Naive thymus-derived CD4-positive, alpha-beta T cell (primary cell): ENCODE results near the gene VPS41. TPM values are rescaled to one million over a fixed set of nuclear protein-coding genes. Genes with fewer than 3 reads are reported as not detected.

Experiments used
- ATAC-seq: fragments of 150-1000 bp; cut with Tn5 transposase; 2 replicates; pipeline ENCODE4 v1.10.0; 2021; ENCODE audit warnings: mild to moderate bottlenecking, moderate library complexity
- CTCF ChIA-PET: fragments of 350-600 bp; sonication (Branson Sonifier 250); formaldehyde crosslinking; loops from one replicate; lab custom pipeline; 2021; ENCODE audit warnings: antibody characterized with exemption; lab: Charles Lee
- POLR2A ChIA-PET: fragments of 350-600 bp; sonication (Branson Sonifier 250); formaldehyde crosslinking; loops from one replicate; lab custom pipeline; 2021; ENCODE audit warnings: antibody characterized with exemption, inconsistent platforms; lab: Charles Lee
- DNase-seq, 9 donors: peaks; one replicate each; pipeline versions ENCODE4 v3.0.0 to v3.0.0-alpha.2; 2020 to 2022; ENCODE audit warnings: mixed read lengths in 1 of 9
- H3K27ac ChIP-seq: one replicate; pipeline ENCODE4 v1.7.0; 2013; ENCODE audit warnings: mild to moderate bottlenecking, low read depth, low read length, moderate library complexity
- H3K27me3 ChIP-seq, 2 donors: one replicate each; pipeline ENCODE4 v1.7.0; 2013; ENCODE audit warnings: low read length in 2 of 2, mild to moderate bottlenecking in 2 of 2, moderate library complexity in 2 of 2; ENCODE audit not compliant: control insufficient read depth in 2 of 2, insufficient read depth in 2 of 2
- H3K36me3 ChIP-seq, 3 experiments: 1 replicate in 2 of 3; 2 replicates in 1 of 3; pipeline ENCODE4 v1.7.0; 2013; ENCODE audit warnings: low read length in 3 of 3, mild to moderate bottlenecking in 3 of 3, moderate library complexity in 1 of 3; ENCODE audit not compliant: insufficient read depth in 3 of 3, control insufficient read depth in 2 of 3
- H3K4me1 ChIP-seq, 2 donors: one replicate each; pipeline ENCODE4 v1.7.0; 2013; ENCODE audit warnings: low read length in 2 of 2, mild to moderate bottlenecking in 2 of 2, moderate library complexity in 1 of 2; ENCODE audit not compliant: control insufficient read depth in 2 of 2, insufficient read depth in 2 of 2
- H3K4me3 ChIP-seq: 2 replicates; pipeline ENCODE4 v1.7.0; 2013; ENCODE audit warnings: mild to moderate bottlenecking, low read length
- H3K9me3 ChIP-seq, 3 experiments: 1 replicate in 2 of 3; 2 replicates in 1 of 3; pipeline ENCODE4 v1.7.0; 2013; ENCODE audit warnings: low read length in 3 of 3; ENCODE audit not compliant: control insufficient read depth in 2 of 3
- H3K27ac Mint-ChIP-seq, 9 donors: one replicate each; pipeline ENCODE4 v1.8.0; 2020 to 2022; ENCODE audit warnings: mixed read lengths in 9 of 9, mild to moderate bottlenecking in 8 of 9, moderate library complexity in 5 of 9, inconsistent platforms in 2 of 9
- H3K27me3 Mint-ChIP-seq, 5 donors: one replicate each; pipeline ENCODE4 v1.8.0; 2021 to 2022; ENCODE audit warnings: mixed read lengths in 5 of 5, mild to moderate bottlenecking in 1 of 5
- H3K36me3 Mint-ChIP-seq, 5 donors: one replicate each; pipeline ENCODE4 v1.8.0; 2020 to 2022; ENCODE audit warnings: mixed read lengths in 5 of 5, mild to moderate bottlenecking in 3 of 5, inconsistent platforms in 1 of 5
- H3K4me1 Mint-ChIP-seq, 7 donors: one replicate each; pipeline ENCODE4 v1.8.0; 2020 to 2022; ENCODE audit warnings: mixed read lengths in 7 of 7, mild to moderate bottlenecking in 3 of 7, inconsistent platforms in 1 of 7
- H3K4me3 Mint-ChIP-seq, 10 donors: one replicate each; pipeline ENCODE4 v1.8.0; 2020 to 2022; ENCODE audit warnings: mild to moderate bottlenecking in 10 of 10, mixed read lengths in 10 of 10, moderate library complexity in 6 of 10, inconsistent platforms in 2 of 10
- H3K9me3 Mint-ChIP-seq, 11 donors: one replicate each; pipeline ENCODE4 v1.8.0; 2020 to 2022; ENCODE audit warnings: mixed read lengths in 11 of 11, mild to moderate bottlenecking in 4 of 11, inconsistent platforms in 1 of 11, moderate library complexity in 1 of 11
- intact Hi-C, 2 donors: fragments of 100-400 bp; cut with micrococcal nuclease; formaldehyde crosslinking; loops; one replicate each; pipeline ENCODE4 v1.15.1; 2023
- polyA plus RNA-seq, 2 donors: library from polyadenylated mRNA; unstranded; fragments of 300-500 nt; fragmentation: Illumina TruSeq; gene quantifications; one replicate each; pipeline ENCODE4 v1.2.3, GENCODE V29; 2021
- total RNA-seq, 6 experiments: library from RNA in 5 of 6; stranded (reverse) in 5 of 6; gene quantifications; 1 replicate in 5 of 6; 2 replicates in 1 of 6; pipeline ENCODE4 v1.2.3 and lab custom pipeline; 2021 to 2026

The VPS41 gene
- total and polyA plus RNA-seq, 7 experiments from 2014 or later, result 33.1 to 65.0 (median 59.8) TPM

DNA sequence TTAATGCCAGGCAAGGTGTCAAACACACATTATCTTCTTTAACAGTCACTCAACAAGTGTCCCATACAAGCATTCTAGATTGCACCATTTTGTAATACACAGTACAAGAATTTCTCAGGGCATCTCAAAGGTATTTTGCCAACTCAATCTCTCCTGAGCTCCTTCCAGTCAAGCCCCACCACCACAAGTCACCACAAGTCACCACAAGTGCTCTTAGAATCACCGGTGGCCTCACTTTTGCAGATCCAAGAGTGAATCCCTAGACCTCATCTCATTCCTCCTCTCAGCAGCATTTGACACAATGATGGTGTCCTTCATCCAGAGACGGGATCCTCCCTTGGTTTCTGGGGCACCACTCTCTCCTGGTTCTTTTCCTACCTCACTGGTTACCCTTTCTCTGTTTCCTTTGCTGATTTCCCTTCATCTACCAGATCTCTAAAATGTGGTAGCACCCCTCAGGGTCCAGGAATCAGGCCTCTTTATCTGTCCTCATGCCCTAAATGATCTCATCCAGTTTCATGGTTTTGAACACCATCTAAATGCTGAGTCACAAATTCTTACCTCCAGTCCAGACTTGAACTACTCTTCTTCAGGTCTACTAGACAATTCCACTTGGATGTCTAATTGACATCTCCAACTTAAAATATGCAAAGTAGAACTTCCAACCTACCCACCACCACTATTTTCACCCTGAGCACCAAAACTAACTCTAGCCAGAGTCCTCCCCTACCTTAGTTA, 26.9 kb downstream of the VPS41 start:
- Mint-ChIP-seq H3K9me3 (peaks cover 0 to 7% (median 1%) of the 10 kb centered on the region in 11 donors), H3K4me1 (peaks cover 15 to 75% (median 61%) of the 10 kb centered on the region in 7 donors), H3K4me3 (peak overlapping the region in 2 of 10 donors; percentile 14 to 21), H3K36me3 (peaks cover 12 to 62% (median 34%) of the 10 kb centered on the region in 5 donors), H3K27me3 (no peaks in the 10 kb centered on the region), H3K27ac (peak overlapping the region in 1 of 9 donors; percentile 17)
- no peaks in the 10 kb centered on the region for H3K9me3 ChIP-seq
- POLR2A ChIA-PET, result no interaction called here
- CTCF ChIA-PET, result no interaction called here
- no peaks in the 10 kb centered on the region for H3K27me3 ChIP-seq
- no peaks in the 10 kb centered on the region for H3K36me3 ChIP-seq
- H3K27ac ChIP-seq, result no peak overlapping the region
- ATAC-seq (no peak), DNase-seq (no peak)
- H3K4me3 ChIP-seq, result no peak overlapping the region
- intact Hi-C loops, result no loop called here
- H3K4me1 ChIP-seq, result peaks cover 0 to 3% of the 10 kb centered on the region in 2 donors

DNA sequence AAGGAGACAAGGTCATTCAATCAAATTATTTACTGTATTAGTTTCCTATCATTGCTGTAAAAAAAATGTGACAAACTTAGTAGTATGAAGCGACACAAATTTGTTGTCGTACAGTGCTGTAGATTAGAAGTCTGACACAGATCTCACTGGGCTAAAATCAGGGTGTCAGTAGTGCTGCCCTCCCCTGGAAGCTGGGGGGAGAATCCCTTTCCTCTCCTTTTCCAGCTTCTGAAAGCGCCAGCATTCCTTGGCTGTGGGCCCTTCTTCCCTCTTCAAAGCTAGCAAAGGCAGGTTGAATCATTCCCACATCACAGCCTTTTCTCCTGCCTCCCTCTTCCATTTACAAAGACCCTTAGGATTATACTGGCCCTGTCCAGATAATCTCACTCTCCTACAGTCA, 28.0 kb downstream of the VPS41 start:
- H3K9me3 ChIP-seq, result no peaks in the 10 kb centered on the region
- H3K36me3 ChIP-seq, result no peaks in the 10 kb centered on the region
- H3K27ac ChIP-seq, result no peak overlapping the region
- intact Hi-C loops, result no loop called here
- H3K9me3 Mint-ChIP-seq, result peaks cover 0 to 6% (median 0%) of the 10 kb centered on the region in 11 donors
- no peaks in the 10 kb centered on the region for H3K27me3 Mint-ChIP-seq
- H3K4me3 Mint-ChIP-seq, result peak overlapping the region in 1 of 10 donors; percentile 7
- CTCF ChIA-PET, result no interaction called here
- DNase-seq, result no peak
- H3K36me3 Mint-ChIP-seq, result peaks cover 12 to 57% (median 30%) of the 10 kb centered on the region in 5 donors
- no peaks in the 10 kb centered on the region for H3K27me3 ChIP-seq
- H3K4me1 ChIP-seq, result peaks cover 0 to 3% of the 10 kb centered on the region in 2 donors
- H3K27ac Mint-ChIP-seq, result peak overlapping the region in 1 of 9 donors; percentile 41
- no peak overlapping the region for H3K4me3 ChIP-seq
- POLR2A ChIA-PET, result no interaction called here
- peaks cover 15 to 81% (median 65%) of the 10 kb centered on the region in 7 donors for H3K4me1 Mint-ChIP-seq
- ATAC-seq, result no peak

DNA sequence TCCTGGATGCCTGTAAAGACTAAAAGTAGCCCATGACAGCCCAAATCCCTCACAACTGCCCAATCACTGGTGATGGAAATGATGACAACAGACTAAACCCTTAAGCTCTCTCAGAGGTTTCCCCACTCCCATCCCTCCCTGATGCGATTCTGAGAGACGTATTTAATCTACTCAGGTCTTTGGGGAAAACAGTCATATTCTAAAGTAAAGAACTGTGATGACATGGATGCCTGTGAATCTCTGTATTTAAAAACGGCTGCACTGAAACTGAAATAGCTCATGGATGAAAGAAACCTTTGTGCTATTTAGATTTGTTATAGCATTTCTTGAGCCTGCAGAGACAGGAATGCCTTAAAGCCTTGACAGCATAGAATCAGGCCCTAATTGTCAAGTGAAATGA, 28.5 kb downstream of the VPS41 start:
- ChIA-PET CTCF (no interaction called here), POLR2A (no interaction called here)
- Mint-ChIP-seq H3K4me1 (peaks cover 15 to 79% (median 65%) of the 10 kb centered on the region in 7 donors), H3K27me3 (no peaks in the 10 kb centered on the region), H3K4me3 (peak overlapping the region in 1 of 10 donors; percentile 18), H3K36me3 (peaks cover 8 to 52% (median 24%) of the 10 kb centered on the region in 5 donors), H3K27ac (peak overlapping the region in 1 of 9 donors; percentile 41), H3K9me3 (peaks cover 0 to 6% (median 0%) of the 10 kb centered on the region in 11 donors)
- Histone ChIP-seq H3K4me3 (no peak overlapping the region), H3K27me3 (no peaks in the 10 kb centered on the region), H3K9me3 (no peaks in the 10 kb centered on the region), H3K27ac (no peak overlapping the region), H3K4me1 (peaks cover 0 to 3% of the 10 kb centered on the region in 2 donors), H3K36me3 (no peaks in the 10 kb centered on the region)
- intact Hi-C loops, result no loop called here
- ATAC-seq (no peak), DNase-seq (no peak)

- peaks cover 0 to 3% of the 10 kb centered on the region in 2 donors for H3K4me1 ChIP-seq
- ChIA-PET POLR2A (no interaction called here), CTCF (no interaction called here)
- peaks cover 15 to 81% (median 65%) of the 10 kb centered on the region in 7 donors for H3K4me1 Mint-ChIP-seq
- no peak overlapping the region for H3K4me3 ChIP-seq
- no peaks in the 10 kb centered on the region for H3K27me3 Mint-ChIP-seq
- H3K36me3 ChIP-seq, result no peaks in the 10 kb centered on the region
- H3K9me3 Mint-ChIP-seq, result peaks cover 0 to 6% (median 0%) of the 10 kb centered on the region in 11 donors
- H3K36me3 Mint-ChIP-seq, result peaks cover 6 to 50% (median 21%) of the 10 kb centered on the region in 5 donors
- H3K27ac ChIP-seq, result no peak overlapping the region
- H3K4me3 Mint-ChIP-seq, result no peak overlapping the region
- no peaks in the 10 kb centered on the region for H3K27me3 ChIP-seq
- ATAC-seq (peak; percentile 44), DNase-seq (no peak)
- H3K27ac Mint-ChIP-seq, result no peak overlapping the region
- H3K9me3 ChIP-seq, result no peaks in the 10 kb centered on the region
- intact Hi-C loops, result no loop called here
These were observed 29.0 kb downstream of the VPS41 start for GRCh38 chr7:38880035-38880434.

DNA sequence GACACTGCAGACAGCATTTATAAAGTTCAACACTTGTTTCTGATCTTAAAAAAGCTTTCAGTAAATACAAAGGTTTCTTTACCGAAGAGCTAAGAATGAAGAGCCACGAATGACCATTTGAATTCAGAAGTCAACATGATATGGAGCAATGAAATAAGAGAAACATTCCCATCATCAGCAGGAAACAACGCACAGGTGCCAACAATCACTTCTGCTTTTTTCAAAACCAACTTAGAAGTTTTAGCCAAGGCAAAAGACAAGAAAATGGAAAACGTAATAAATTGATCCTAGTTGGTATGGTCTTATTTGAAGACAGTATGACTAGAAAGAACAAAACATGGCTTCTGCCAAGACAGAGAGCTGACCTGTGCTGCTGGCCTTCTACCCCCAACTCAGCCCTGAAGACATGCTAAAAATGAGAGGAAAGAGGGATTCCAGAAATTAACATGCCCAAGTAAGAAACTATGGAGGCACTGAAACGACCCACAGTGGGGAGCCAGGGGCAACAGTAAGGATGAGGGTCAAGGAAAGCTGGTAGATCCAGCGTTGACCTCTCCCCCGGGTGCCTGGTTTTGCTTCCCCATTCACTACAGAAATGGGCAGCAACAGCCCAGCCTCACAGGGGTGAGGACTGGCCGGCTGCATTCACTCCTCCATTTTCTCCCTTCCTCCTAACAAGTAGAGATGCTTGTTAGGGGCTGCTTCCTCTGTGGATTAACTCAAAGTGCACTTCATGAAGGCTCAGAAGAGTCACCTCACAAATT, 30.1 kb downstream of the VPS41 start:
- ChIA-PET CTCF (no interaction called here), POLR2A (interaction anchor here (0.6 kb wide), 1 partner anchor 1017 kb away, joined by 4 read pairs; no protein-coding TSS in a partner anchor)
- Mint-ChIP-seq H3K27me3 (no peaks in the 10 kb centered on the region), H3K4me3 (peak overlapping the region in 1 of 10 donors; percentile 12), H3K36me3 (peaks cover 6 to 44% (median 17%) of the 10 kb centered on the region in 5 donors), H3K27ac (no peak overlapping the region), H3K4me1 (peaks cover 11 to 80% (median 66%) of the 10 kb centered on the region in 7 donors), H3K9me3 (peaks cover 0 to 6% (median 0%) of the 10 kb centered on the region in 11 donors)
- Histone ChIP-seq H3K4me1 (peaks cover 0 to 3% of the 10 kb centered on the region in 2 donors), H3K27me3 (no peaks in the 10 kb centered on the region), H3K9me3 (no peaks in the 10 kb centered on the region), H3K27ac (no peak overlapping the region), H3K36me3 (no peaks in the 10 kb centered on the region), H3K4me3 (no peak overlapping the region)
- DNase-seq (no peak), ATAC-seq (no peak)
- intact Hi-C loops, result no loop called here

GRCh38 chr7:38873433-38873832, 35.6 kb downstream of the VPS41 start:
- Mint-ChIP-seq H3K9me3 (no peaks in the 10 kb centered on the region), H3K27me3 (no peaks in the 10 kb centered on the region), H3K36me3 (peaks cover under 1 to 17% (median 6%) of the 10 kb centered on the region in 5 donors), H3K4me1 (peaks cover 3 to 43% (median 32%) of the 10 kb centered on the region in 7 donors), H3K27ac (no peak overlapping the region), H3K4me3 (no peak overlapping the region)
- no peak for DNase-seq
- no peak for ATAC-seq
- Histone ChIP-seq H3K36me3 (peaks cover 0 to 6% (median 0%) of the 10 kb centered on the region in 3 experiments), H3K4me3 (no peak overlapping the region), H3K9me3 (no peaks in the 10 kb centered on the region), H3K27me3 (no peaks in the 10 kb centered on the region), H3K4me1 (no peaks in the 10 kb centered on the region), H3K27ac (no peak overlapping the region)
- ChIA-PET CTCF (no interaction called here), POLR2A (no interaction called here)
- intact Hi-C loops, result no loop called here
